Activated T-helper 1 cell treated with anti-CD3 and anti-CD28 coated beads, Interleukin-12 subunit alpha, Interleukin-12 subunit beta, Interleukin-2, Interleukin-4 antibody, amounts not matched to agents 30 ng/mL and 10 ng/mL and 1 ng/mL, durations not matched to agents 14 hours and 24 hours and 36 hours (primary cell): ENCODE data around the gene PSME1. TPM values are rescaled to one million over a fixed set of nuclear protein-coding genes. Genes with fewer than 3 reads are reported as not detected.
A peak's percentile ranks its signal among the peaks of the same experiment; 100 is the strongest.

Experiments
- DNase-seq: peaks from one replicate; pipeline ENCODE4 v3.0.0; 2021; ENCODE audit warnings: low spot score
- H3K27ac Mint-ChIP-seq: one replicate; pipeline ENCODE4 v1.8.0; 2021; ENCODE audit warnings: mild to moderate bottlenecking, mixed read lengths
- H3K27me3 Mint-ChIP-seq: one replicate; pipeline ENCODE4 v1.8.0; 2022; ENCODE audit warnings: mild to moderate bottlenecking, moderate library complexity, mixed read lengths; ENCODE audit not compliant: insufficient read depth
- H3K36me3 Mint-ChIP-seq: one replicate; pipeline ENCODE4 v1.8.0; 2021; ENCODE audit warnings: low read depth, mixed read lengths
- H3K4me1 Mint-ChIP-seq: one replicate; pipeline ENCODE4 v1.8.0; 2021; ENCODE audit warnings: low read depth, mixed read lengths
- H3K4me3 Mint-ChIP-seq: one replicate; pipeline ENCODE4 v1.8.0; 2021; ENCODE audit warnings: mild to moderate bottlenecking, moderate library complexity, mixed read lengths
- H3K9me3 Mint-ChIP-seq: one replicate; pipeline ENCODE4 v1.8.0; 2021; ENCODE audit warnings: mixed read lengths
- intact Hi-C: fragments of 100-400 bp; cut with micrococcal nuclease; formaldehyde crosslinking; loops from one replicate; pipeline ENCODE4 v1.15.1; 2024
- total RNA-seq: library from RNA; stranded (reverse); gene quantifications from 2 replicates; pipeline ENCODE4 v1.2.3, GENCODE V29; 2022

The PSME1 gene
- 291 and 295 TPM in 2 replicates for total RNA-seq

DNA sequence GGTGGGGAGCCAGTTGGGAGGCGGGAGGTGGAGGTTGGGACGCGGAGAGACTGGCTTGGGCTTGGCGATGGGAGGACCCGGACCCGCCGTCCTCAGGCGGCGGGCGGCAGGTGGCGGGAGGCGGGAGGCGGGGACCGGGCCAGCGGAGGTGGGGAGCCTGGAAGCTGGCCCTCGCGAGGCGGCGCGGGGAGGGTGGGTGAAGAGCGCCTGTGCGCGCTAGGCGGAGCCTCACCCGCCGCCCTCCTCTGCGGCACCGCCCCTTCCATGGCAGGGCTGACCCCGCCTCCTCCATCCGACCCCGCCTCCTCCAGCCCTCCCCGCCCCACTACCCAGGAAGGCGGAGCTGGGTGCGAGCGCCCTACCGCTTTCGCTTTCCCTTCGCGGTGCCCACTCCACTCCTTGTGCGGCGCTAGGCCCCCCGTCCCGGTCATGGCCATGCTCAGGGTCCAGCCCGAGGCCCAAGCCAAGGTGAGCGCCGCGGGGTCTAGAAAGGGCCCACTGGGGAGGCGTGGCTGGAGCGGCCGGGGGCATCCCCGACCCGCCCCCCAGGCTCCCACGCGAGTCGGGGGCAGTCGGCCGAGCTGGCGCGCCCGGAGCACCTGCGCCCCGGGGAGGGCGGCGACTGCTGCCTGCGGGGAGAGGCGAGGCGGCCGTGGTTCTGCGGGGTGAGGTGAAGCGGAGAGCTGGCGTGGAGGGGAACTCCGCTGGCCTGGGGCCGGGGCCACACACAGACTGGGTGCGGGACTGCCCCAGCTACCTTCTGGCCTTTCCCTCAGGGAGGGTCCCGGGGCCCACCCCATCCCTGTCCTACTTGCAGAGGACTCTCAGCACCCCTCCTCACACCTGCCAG is at the start of gene PSME1:
Gene PSME1 (plus strand): TSS at position 361 of the 850 bp plus-strand sequence. CDS start 69 bp downstream, at position 430.
- intact Hi-C loops: loop anchor here (1.0 kb wide), 4 partner anchors 10 to 41 kb away; partner anchors contain the start of genes IRF9 and PSME2
- peaks cover 29% of the 10 kb centered on the region for H3K36me3 Mint-ChIP-seq
- peak within 1 kb of the TSS; percentile 92 for H3K4me3 Mint-ChIP-seq
- no peaks in the 10 kb centered on the region for H3K27me3 Mint-ChIP-seq
- peak; percentile 92 for DNase-seq
- H3K9me3 Mint-ChIP-seq: no peaks in the 10 kb centered on the region
- H3K27ac Mint-ChIP-seq: peak within 1 kb of the TSS; percentile 90
- H3K4me1 Mint-ChIP-seq: peaks cover 64% of the 10 kb centered on the region

DNA sequence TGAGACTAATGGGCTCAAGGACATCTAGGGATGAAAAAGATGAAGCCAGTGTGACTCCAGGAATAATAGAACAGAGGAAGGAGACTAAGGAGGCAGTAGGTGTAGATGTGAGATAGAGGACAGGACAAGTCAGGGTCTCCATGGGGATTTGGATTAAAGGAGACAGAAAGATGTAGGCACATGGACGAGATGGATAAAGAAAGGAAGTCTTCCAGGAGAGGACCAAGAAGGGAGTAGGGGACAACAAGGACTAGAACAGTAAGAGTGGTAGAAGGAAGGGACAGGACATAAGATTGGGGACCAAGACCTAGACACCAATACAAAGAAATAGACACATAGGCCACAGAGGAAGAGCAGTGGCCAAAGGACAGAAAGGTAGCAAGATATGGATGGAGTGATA is 49.0 kb upstream of the PSME1 start:
- no peak overlapping the region for H3K4me3 Mint-ChIP-seq
- no peaks in the 10 kb centered on the region for H3K9me3 Mint-ChIP-seq
- peaks cover 10% of the 10 kb centered on the region for H3K4me1 Mint-ChIP-seq
- intact Hi-C loops: no loop called here
- DNase-seq: no peak
- H3K27me3 Mint-ChIP-seq: peaks cover 4% of the 10 kb centered on the region
- H3K36me3 Mint-ChIP-seq: no peaks in the 10 kb centered on the region
- no peak overlapping the region for H3K27ac Mint-ChIP-seq

DNA sequence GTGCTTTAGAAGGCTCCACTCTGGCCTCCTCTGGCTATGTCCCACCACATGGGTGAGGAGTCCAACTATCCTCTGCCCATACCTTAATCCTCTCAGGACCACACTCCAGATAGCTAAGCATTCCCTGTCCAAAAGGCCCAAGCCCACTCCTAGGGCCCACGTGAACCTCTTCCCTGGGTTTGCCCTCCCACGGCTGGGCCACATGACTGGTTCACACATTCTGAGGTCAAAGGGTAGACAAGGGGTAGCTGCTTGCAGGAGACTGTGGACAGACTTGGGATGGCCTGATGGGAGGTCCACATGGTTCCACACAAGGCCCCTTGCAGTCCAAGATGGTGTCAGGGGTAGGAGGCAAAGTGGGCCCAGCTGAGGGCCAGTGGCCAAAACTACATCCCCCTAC is 47.9 kb upstream of the PSME1 start:
- Mint-ChIP-seq H3K36me3 (no peaks in the 10 kb centered on the region), H3K4me1 (peaks cover 8% of the 10 kb centered on the region), H3K4me3 (no peak overlapping the region), H3K27me3 (no peaks in the 10 kb centered on the region), H3K27ac (no peak overlapping the region), H3K9me3 (no peaks in the 10 kb centered on the region)
- no peak for DNase-seq
- intact Hi-C loops: no loop called here

- H3K4me3 Mint-ChIP-seq: no peak overlapping the region
- no peaks in the 10 kb centered on the region for H3K27me3 Mint-ChIP-seq
- H3K4me1 Mint-ChIP-seq: peaks cover 18% of the 10 kb centered on the region
- peaks cover under 1% of the 10 kb centered on the region for H3K36me3 Mint-ChIP-seq
- no peaks in the 10 kb centered on the region for H3K9me3 Mint-ChIP-seq
- no peak for DNase-seq
- H3K27ac Mint-ChIP-seq: no peak overlapping the region
- intact Hi-C loops: loop anchor here (1.0 to 5.0 kb wide), 4 partner anchors 18 to 103 kb away; partner anchors contain the start of gene DHRS4L2
Observed at GRCh38 chr14:24089890-24090289, 46.1 kb upstream of the PSME1 start.

DNA sequence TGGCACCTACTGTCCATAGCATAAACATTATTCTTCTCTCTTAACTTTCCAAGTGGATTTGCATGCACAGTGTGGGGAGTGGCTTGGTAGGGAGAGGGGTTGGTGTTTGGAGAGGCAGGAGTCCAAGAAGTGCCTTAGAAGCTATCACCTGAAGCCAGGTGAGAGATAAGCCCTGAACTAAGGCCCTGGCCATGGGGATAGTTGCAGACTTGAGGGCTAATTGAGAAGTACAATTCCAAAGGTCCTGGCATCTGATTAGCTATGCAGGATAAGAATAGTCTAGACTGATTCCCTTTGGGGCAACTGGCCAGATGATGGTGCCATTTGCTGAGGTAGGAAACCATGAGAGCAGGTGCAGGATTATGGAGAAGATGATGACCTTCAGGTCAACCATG is 43.9 kb upstream of the PSME1 start:
- intact Hi-C loops: loop anchor here (5.0 kb wide), 1 partner anchor 105 kb away; the partner anchor contains the start of gene DHRS4L2
- Mint-ChIP-seq H3K4me3 (peak overlapping the region; percentile 16), H3K4me1 (peaks cover 36% of the 10 kb centered on the region), H3K36me3 (peaks cover 15% of the 10 kb centered on the region), H3K27ac (peak overlapping the region; percentile 86), H3K9me3 (no peaks in the 10 kb centered on the region), H3K27me3 (no peaks in the 10 kb centered on the region)
- DNase-seq: no peak

DNA sequence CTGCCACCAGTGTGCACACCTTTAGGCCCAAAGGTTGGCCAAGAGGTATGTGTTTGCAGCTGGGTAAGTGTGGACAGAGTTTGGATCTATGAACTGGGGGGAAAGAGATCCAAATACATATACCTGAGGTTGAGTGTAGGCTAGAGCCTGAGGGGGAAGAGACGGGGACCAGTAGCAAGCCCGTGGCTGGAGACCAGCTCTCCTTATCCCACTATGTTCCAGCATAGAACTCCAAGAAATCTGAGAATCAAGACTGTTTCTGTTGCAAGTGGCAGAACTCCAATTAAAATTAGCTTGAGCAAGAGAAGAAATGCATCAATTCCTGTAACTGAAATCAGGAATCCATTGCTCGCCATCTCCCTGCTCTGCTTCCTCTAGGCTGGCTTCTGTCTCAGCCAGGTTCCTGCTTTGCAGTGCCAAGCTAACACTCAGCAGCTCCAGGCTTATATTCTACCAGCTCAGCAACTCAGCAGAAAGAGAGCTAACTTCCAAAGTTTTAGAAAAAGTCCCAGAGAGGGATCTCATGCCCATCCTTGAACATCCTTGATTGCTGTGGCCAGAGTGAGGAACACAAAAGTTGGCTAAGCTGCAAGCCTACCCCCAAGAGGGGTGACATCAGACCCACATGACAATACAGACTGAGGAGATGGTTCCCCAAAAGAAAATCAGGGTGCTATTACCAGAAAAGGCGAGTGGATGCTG is 43.3 kb upstream of the PSME1 start:
- H3K4me3 Mint-ChIP-seq: peak overlapping the region; percentile 100
- peaks cover 15% of the 10 kb centered on the region for H3K36me3 Mint-ChIP-seq
- peaks cover 36% of the 10 kb centered on the region for H3K4me1 Mint-ChIP-seq
- DNase-seq: no peak
- no peaks in the 10 kb centered on the region for H3K27me3 Mint-ChIP-seq
- intact Hi-C loops: loop anchor here (5.0 kb wide), 1 partner anchor 105 kb away; the partner anchor contains the start of gene DHRS4L2
- H3K9me3 Mint-ChIP-seq: no peaks in the 10 kb centered on the region
- peak overlapping the region; percentile 86 for H3K27ac Mint-ChIP-seq

GRCh38 chr14:24093207-24093900 is 42.6 kb upstream of the PSME1 start:
- intact Hi-C loops: loop anchor here (5.0 kb wide), 1 partner anchor 106 kb away; the partner anchor contains the start of gene DHRS4L2
- H3K27ac Mint-ChIP-seq: peak overlapping the region; percentile 86
- no peaks in the 10 kb centered on the region for H3K9me3 Mint-ChIP-seq
- H3K27me3 Mint-ChIP-seq: no peaks in the 10 kb centered on the region
- H3K4me1 Mint-ChIP-seq: peaks cover 36% of the 10 kb centered on the region
- H3K4me3 Mint-ChIP-seq: peak overlapping the region; percentile 100
- DNase-seq: no peak
- H3K36me3 Mint-ChIP-seq: peaks cover 18% of the 10 kb centered on the region

- H3K4me3 Mint-ChIP-seq: peak within 1 kb of the TSS; percentile 100
- intact Hi-C loops: loop anchor here (1.0 to 5.0 kb wide), 9 partner anchors 13 to 107 kb away; partner anchors contain the start of genes DCAF11, DHRS4L2, IRF9 and NRL
- H3K4me1 Mint-ChIP-seq: peaks cover 36% of the 10 kb centered on the region
- H3K36me3 Mint-ChIP-seq: peaks cover 18% of the 10 kb centered on the region
- H3K27ac Mint-ChIP-seq: peak within 1 kb of the TSS; percentile 97
- DNase-seq: peak; percentile 70
- no peaks in the 10 kb centered on the region for H3K27me3 Mint-ChIP-seq
- H3K9me3 Mint-ChIP-seq: no peaks in the 10 kb centered on the region
Observed at GRCh38 chr14:24093901-24094840, 41.8 kb upstream of the PSME1 start, which contains the start of gene PCK2. Gene PCK2 (plus strand): TSS chr14:24094311. CDS start chr14:24094406, 95 bp downstream.

DNA sequence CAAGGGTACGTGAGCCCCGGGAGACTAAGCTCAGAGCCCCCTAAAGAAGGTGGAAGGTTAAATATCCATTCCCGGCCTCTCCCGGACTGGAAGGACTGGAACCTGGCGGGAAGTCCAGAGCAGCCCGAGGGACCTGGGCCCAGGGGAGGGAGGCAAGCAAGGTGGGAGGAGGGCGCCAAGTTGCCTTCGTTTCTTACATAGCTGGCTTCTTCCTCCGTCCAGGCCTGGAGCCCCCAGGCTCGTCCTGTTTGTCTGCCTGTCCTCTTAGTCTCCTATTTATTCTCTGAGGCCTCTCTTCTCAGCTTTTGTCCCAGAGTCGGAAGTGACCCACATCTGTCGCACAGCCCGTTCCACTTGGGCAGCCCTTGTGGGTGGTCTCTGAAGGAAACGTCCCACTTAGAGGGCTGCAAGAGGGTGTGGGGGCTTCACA is 41.1 kb upstream of the PSME1 start:
- intact Hi-C loops: loop anchor here (1.0 to 5.0 kb wide), 11 partner anchors 14 to 108 kb away; partner anchors contain the start of genes DCAF11, DHRS4L2, IRF9 and NRL
- Mint-ChIP-seq H3K4me1 (peaks cover 36% of the 10 kb centered on the region), H3K36me3 (peaks cover 24% of the 10 kb centered on the region), H3K9me3 (no peaks in the 10 kb centered on the region), H3K27me3 (no peaks in the 10 kb centered on the region), H3K27ac (peak overlapping the region; percentile 97), H3K4me3 (peak overlapping the region; percentile 100)
- DNase-seq: no peak

DNA sequence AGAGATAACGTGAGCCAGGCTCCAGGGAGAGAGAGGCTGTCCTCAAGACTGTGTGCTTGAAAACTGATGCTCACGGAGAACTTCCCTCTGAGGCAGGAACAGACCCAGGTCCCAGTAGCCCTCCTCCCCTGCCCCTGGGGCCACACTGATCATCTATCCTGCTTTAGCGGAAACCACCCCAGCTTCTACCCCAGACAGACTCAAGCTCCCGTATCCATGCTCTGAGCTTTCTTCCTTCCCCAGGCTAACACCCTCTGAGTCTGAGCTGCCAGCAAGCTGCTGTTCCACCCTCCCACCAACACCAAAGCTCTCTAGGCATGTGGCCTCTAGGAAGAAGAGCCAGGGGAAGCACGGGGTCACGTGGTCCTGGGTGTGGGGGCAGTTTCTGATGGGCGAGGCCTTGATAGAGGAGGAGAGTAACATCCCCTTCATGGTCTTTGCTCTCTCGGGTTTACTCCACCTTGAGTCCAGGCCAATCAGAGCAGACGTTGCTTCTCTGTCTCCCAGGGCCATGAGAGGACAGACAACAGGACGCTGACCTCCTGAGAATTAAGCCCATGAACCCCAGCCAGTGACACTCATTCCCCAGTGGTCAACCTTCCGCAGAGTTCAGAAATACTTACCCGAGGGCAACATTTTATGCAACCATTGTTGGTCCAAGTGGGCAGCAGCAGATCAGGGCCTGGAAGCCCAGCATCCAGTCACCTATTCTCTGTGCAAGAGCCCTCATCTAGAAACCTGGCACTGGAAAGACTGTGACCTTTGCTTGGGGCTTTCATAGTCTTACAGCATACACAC is 40.5 kb upstream of the PSME1 start:
- no peak for DNase-seq
- H3K27ac Mint-ChIP-seq: peak overlapping the region; percentile 97
- peaks cover 29% of the 10 kb centered on the region for H3K36me3 Mint-ChIP-seq
- no peaks in the 10 kb centered on the region for H3K27me3 Mint-ChIP-seq
- H3K4me1 Mint-ChIP-seq: peaks cover 34% of the 10 kb centered on the region
- intact Hi-C loops: loop anchor here (1.0 to 2.0 kb wide), 3 partner anchors 14 to 59 kb away; partner anchors contain the start of gene PSME1
- H3K4me3 Mint-ChIP-seq: peak overlapping the region; percentile 100
- no peaks in the 10 kb centered on the region for H3K9me3 Mint-ChIP-seq
